GM23338 (cell line): ENCODE data around the gene APMAP. TPM values are rescaled to one million over a fixed set of nuclear protein-coding genes. Genes with fewer than 3 reads are reported as not detected.
A peak's percentile ranks its signal among the peaks of the same experiment; 100 is the strongest.

Source experiments
- ATAC-seq: fragments of 200-7000 bp; cut with Tn5 transposase; 3 replicates; pipeline ENCODE4 v1.9.1; 2020
- DNase-seq: peaks from one replicate; pipeline ENCODE4 v3.0.0-alpha.2; 2015; ENCODE audit warnings: low spot score
- H2AFZ ChIP-seq: fragments of 200-600 bp; sonication (generic); 2 replicates; pipeline ENCODE4 v1.8.0; 2016; ENCODE audit warnings: antibody characterized with exemption, mild to moderate bottlenecking, moderate library complexity
- H3F3A ChIP-seq: fragments of 200-600 bp; sonication (generic); replicated peaks from 2 replicates; pipeline ENCODE4 v1.8.0; 2017; ENCODE audit warnings: antibody characterized with exemption, mixed run types, low read depth
- H3K27ac ChIP-seq: fragments of 200-600 bp; sonication (generic); 2 replicates; pipeline ENCODE4 v1.6.1; 2016; ENCODE audit warnings: low read depth
- H3K27me3 ChIP-seq: fragments of 200-600 bp; sonication (generic); 2 replicates; pipeline ENCODE4 v1.8.0; 2016; ENCODE audit warnings: mild to moderate bottlenecking, mixed run types, moderate library complexity; ENCODE audit not compliant: insufficient read depth
- H3K36me3 ChIP-seq: fragments of 200-600 bp; sonication (generic); 2 replicates; pipeline ENCODE4 v1.8.0; 2016; ENCODE audit warnings: mild to moderate bottlenecking; ENCODE audit not compliant: insufficient read depth
- H3K4me1 ChIP-seq: fragments of 200-600 bp; sonication (generic); 2 replicates; pipeline ENCODE4 v1.8.0; 2016; ENCODE audit warnings: mild to moderate bottlenecking, moderate library complexity; ENCODE audit not compliant: insufficient read depth
- H3K4me2 ChIP-seq: fragments of 200-600 bp; sonication (generic); 2 replicates; pipeline ENCODE4 v1.7.1; 2017; ENCODE audit warnings: mixed run types
- H3K4me3 ChIP-seq: fragments of 200-600 bp; sonication (generic); 2 replicates; pipeline ENCODE4 v1.6.1; 2016; ENCODE audit warnings: mixed run types
- H3K79me2 ChIP-seq: fragments of 200-600 bp; sonication (generic); replicated peaks from 2 replicates; pipeline ENCODE4 v1.8.0; 2017; ENCODE audit warnings: mild to moderate bottlenecking; ENCODE audit not compliant: insufficient read depth
- H3K9me2 ChIP-seq: fragments of 200-600 bp; sonication (generic); 2 replicates; pipeline ENCODE4 v1.8.0; 2017; ENCODE audit not compliant: insufficient read depth
- H4K20me1 ChIP-seq: fragments of 200-600 bp; sonication (generic); replicated peaks from 2 replicates; pipeline ENCODE4 v1.8.0; 2017; ENCODE audit warnings: mild to moderate bottlenecking; ENCODE audit not compliant: insufficient read depth
- H3K27ac Mint-ChIP-seq: 2 replicates; pipeline ENCODE4 v1.8.0; 2020; ENCODE audit warnings: inconsistent platforms, mild to moderate bottlenecking, moderate library complexity, mixed read lengths
- H3K27me3 Mint-ChIP-seq: 3 replicates; pipeline ENCODE4 v1.8.0; 2022; ENCODE audit warnings: low read depth, mild to moderate bottlenecking, moderate library complexity, mixed read lengths, inconsistent platforms; ENCODE audit not compliant: insufficient read depth, poor library complexity
- H3K36me3 Mint-ChIP-seq: 3 replicates; pipeline ENCODE4 v1.8.0; 2021; ENCODE audit warnings: low read depth, mild to moderate bottlenecking, inconsistent platforms, moderate library complexity, mixed read lengths
- H3K4me1 Mint-ChIP-seq: 3 replicates; pipeline ENCODE4 v1.8.0; 2020; ENCODE audit warnings: mild to moderate bottlenecking, inconsistent platforms, mixed read lengths
- H3K4me3 Mint-ChIP-seq: 3 replicates; pipeline ENCODE4 v1.8.0; 2021; ENCODE audit warnings: moderate library complexity, mild to moderate bottlenecking, inconsistent platforms, mixed read lengths
- H3K9me3 Mint-ChIP-seq: 3 replicates; pipeline ENCODE4 v1.8.0; 2020; ENCODE audit warnings: moderate library complexity, mild to moderate bottlenecking, inconsistent platforms, mixed read lengths
- CREB1 ChIP-seq: fragments of 250-450 bp; sonication (Bioruptor Pico); IDR thresholded peaks from 2 replicates; pipeline ENCODE4 v1.5.0; 2020; ENCODE audit warnings: low read depth, mild to moderate bottlenecking, moderate library complexity
- CTCF ChIP-seq, 2 experiments: fragments of 200-600 bp in 1 of 2; sonication (generic) in 1 of 2; conservative IDR thresholded peaks; 2 replicates each; pipeline versions ENCODE4 v1.5.1 to v1.6.1; 2016 to 2017; ENCODE audit warnings: antibody characterized with exemption in 2 of 2, low read depth in 2 of 2, mild to moderate bottlenecking in 2 of 2, moderate library complexity in 1 of 2
- ETS1 ChIP-seq: IDR thresholded peaks from 2 replicates; pipeline ENCODE4 v1.6.1; 2016; ENCODE audit warnings: antibody characterized with exemption
- EZH2 ChIP-seq: fragments of 200-600 bp; sonication (generic); IDR thresholded peaks from one replicate; pipeline ENCODE4 v1.8.0; 2017; ENCODE audit warnings: antibody characterized with exemption, mild to moderate bottlenecking, low read depth; ENCODE audit not compliant: unreplicated experiment
- EZH2phosphoT487 ChIP-seq: fragments of 200-600 bp; sonication (generic); IDR thresholded peaks from one replicate; pipeline ENCODE4 v1.8.1; 2018; ENCODE audit warnings: antibody characterized with exemption; ENCODE audit not compliant: unreplicated experiment
- NANOG ChIP-seq: IDR thresholded peaks from 2 replicates; pipeline ENCODE4 v1.6.1; 2016; ENCODE audit warnings: antibody characterized with exemption, borderline replicate concordance
- POLR2AphosphoS5 ChIP-seq: IDR thresholded peaks from 2 replicates; pipeline ENCODE4 v1.6.1; 2016; ENCODE audit warnings: antibody characterized with exemption, low read depth
- REST ChIP-seq: IDR thresholded peaks from one replicate; pipeline ENCODE4 v1.6.1; 2018; ENCODE audit warnings: antibody characterized with exemption; ENCODE audit not compliant: unreplicated experiment
- STAT1 ChIP-seq: IDR thresholded peaks from one replicate; pipeline ENCODE4 v1.6.1; 2016; ENCODE audit warnings: antibody characterized with exemption; ENCODE audit not compliant: unreplicated experiment
- ZNF462 ChIP-seq: fragments of 250-450 bp; sonication (Bioruptor Pico); IDR thresholded peaks from 2 replicates; pipeline ENCODE4 v1.5.0; 2020; ENCODE audit warnings: mild to moderate bottlenecking, moderate library complexity
- long read RNA-seq: library from polyadenylated mRNA; unstranded; transcript quantifications from one replicate; pipeline ENCODE4 v2.0.0, GENCODE V29; 2020; ENCODE audit not compliant: unreplicated experiment
- polyA plus RNA-seq: library from polyadenylated mRNA; unstranded; fragments of >200 nt; fragmentation: Nextera tagmentation; extraction: Ambion mirVana; gene quantifications from 2 replicates; pipeline ENCODE4 v1.2.1, GENCODE V29; 2016
- total RNA-seq: library from RNA; depleted of rRNA; stranded (reverse); fragments of >200 nt; shearing (Covaris generic); gene quantifications from 2 replicates; pipeline ENCODE4 v1.2.3, GENCODE V29; 2014; rRNA removed

APMAP gene
- total RNA-seq (70.8 and 72.3 TPM in 2 replicates), polyA plus RNA-seq (31.7 and 32.0 TPM in 2 replicates)
- long read RNA-seq, transcript APMAP-201 (9 exons, 2,430 nt) = major isoform, 76 of 91 reads
- long read RNA-seq, partial matches to known transcripts = 5 of 91 reads
- long read RNA-seq, other reads (novel, unspliced or antisense) = 9 of 91 reads

GRCh38 chr20:24992487-24993205, at the start of gene APMAP:
TSS of gene APMAP (minus strand) at chr20:24992751. CDS start at chr20:24992688, 63 bp downstream.
- Mint-ChIP-seq H3K9me3 (no peaks in the 10 kb centered on the region; the same call in 2 of the 3 replicates), H3K4me3 (peak within 1 kb of the TSS; percentile 96), H3K4me1 (peaks cover 26% of the 10 kb centered on the region), H3K27ac (peak within 1 kb of the TSS; percentile 51; the same call in 1 of the 2 replicates), H3K36me3 (no peaks in the 10 kb centered on the region; the same call in 2 of the 3 replicates), H3K27me3 (peaks cover 9% of the 10 kb centered on the region)
- peak; percentile 97 for DNase-seq
- peak; percentile 92 for ATAC-seq
- Histone ChIP-seq H3K4me2 (peak within 1 kb of the TSS; percentile 96), H3K36me3 (no peaks in the 10 kb centered on the region), H3F3A (no peaks in the 10 kb centered on the region), H2AFZ (peak within 1 kb of the TSS; percentile 95), H3K27me3 (0 out of 2 replicates have a peak, but pooled peaks cover 2% of the 10 kb centered on the region), H4K20me1 (peaks cover 20% of the 10 kb centered on the region), H3K4me3 (peak within 1 kb of the TSS; percentile 93), H3K27ac (no peak within 1 kb of the TSS), H3K9me2 (no peaks in the 10 kb centered on the region), H3K79me2 (peaks cover 46% of the 10 kb centered on the region), H3K4me1 (peaks cover 8% of the 10 kb centered on the region; the same call in 1 of the 2 replicates)
- TF ChIP-seq POLR2AphosphoS5 (peak; percentile 96), EZH2phosphoT487 (no peak), EZH2 (no peak), CTCF (conservative IDR thresholded peaks at IDR 0.05; ENCODE audit: low read depth in 2 of 2) (no peak), NANOG (no peak), REST (no peak), CREB1 (CRISPR knock-in tag) (peak; percentile 92), STAT1 (no peak), ETS1 (peak; percentile 34), ZNF462 (CRISPR knock-in tag) (no peak)
